ENCODE results near the gene PPP2R5B. TPM values are rescaled to one million over a fixed set of nuclear protein-coding genes. Genes with fewer than 3 reads are reported as not detected.

PPP2R5B gene
- total RNA-seq, 1 experiment from 2014 or later = 7.4 TPM

DNA sequence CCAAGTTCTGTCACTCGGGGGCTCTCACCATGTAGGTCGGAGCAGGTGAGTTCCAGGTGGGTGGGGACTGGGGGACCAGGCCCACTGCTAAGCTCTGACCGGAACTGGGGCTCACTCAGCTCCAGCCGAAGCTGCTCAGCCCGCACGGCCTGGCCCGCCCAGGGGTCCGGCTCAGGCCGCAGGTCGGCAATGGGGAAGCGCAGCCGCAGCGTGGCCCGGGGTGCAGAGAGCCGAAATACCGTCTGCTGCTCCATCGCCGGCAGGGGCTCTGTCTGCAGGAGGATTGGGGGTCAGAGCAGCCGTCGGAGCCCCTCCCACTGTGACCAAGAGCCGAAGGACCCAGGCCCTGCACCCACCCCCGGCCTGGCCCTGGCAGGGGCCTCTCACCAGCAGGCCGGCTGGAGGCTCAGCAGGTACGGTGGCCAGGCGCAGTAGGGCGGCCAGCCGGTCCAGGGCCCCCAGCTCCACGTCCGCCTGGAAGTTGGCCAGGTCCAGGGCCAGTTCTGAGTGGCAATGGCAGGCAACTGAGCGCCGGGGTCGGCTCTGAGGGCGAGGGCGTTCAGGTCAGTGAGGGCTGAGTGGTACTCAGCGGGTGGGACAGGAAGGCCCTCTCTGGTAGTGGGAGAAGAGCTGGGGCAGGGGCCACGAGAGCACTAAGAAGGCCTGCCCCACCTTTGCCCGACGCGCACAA is 14.7 kb upstream of the PPP2R5B start:
- POLR2A ChIA-PET = no interaction called here
- Mint-ChIP-seq H3K27me3 (ENCODE audit: insufficient read depth, unreplicated experiment) (no peaks in the 10 kb centered on the region), H3K4me3 (ENCODE audit: unreplicated experiment) (no peak overlapping the region), H3K36me3 (ENCODE audit: insufficient read depth, unreplicated experiment) (peaks cover 32% of the 10 kb centered on the region), H3K27ac (ENCODE audit: unreplicated experiment) (no peak overlapping the region), H3K4me1 (ENCODE audit: low read depth, unreplicated experiment) (no peaks in the 10 kb centered on the region), H3K9me3 (ENCODE audit: unreplicated experiment) (no peaks in the 10 kb centered on the region)
- CTCF ChIA-PET = no interaction called here
- no peak overlapping the region for H3K4me3 ChIP-seq (ENCODE audit: low read depth, low read length)
- no peaks in the 10 kb centered on the region for H3K27me3 ChIP-seq (replicated peaks; ENCODE audit: control insufficient read depth, insufficient read depth, low read length)
- H3K4me1 ChIP-seq = no peaks in the 10 kb centered on the region
- TF ChIP-seq, protein P1, sequence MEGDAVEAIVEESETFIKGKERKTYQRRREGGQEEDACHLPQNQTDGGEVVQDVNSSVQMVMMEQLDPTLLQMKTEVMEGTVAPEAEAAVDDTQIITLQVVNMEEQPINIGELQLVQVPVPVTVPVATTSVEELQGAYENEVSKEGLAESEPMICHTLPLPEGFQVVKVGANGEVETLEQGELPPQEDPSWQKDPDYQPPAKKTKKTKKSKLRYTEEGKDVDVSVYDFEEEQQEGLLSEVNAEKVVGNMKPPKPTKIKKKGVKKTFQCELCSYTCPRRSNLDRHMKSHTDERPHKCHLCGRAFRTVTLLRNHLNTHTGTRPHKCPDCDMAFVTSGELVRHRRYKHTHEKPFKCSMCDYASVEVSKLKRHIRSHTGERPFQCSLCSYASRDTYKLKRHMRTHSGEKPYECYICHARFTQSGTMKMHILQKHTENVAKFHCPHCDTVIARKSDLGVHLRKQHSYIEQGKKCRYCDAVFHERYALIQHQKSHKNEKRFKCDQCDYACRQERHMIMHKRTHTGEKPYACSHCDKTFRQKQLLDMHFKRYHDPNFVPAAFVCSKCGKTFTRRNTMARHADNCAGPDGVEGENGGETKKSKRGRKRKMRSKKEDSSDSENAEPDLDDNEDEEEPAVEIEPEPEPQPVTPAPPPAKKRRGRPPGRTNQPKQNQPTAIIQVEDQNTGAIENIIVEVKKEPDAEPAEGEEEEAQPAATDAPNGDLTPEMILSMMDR (IDR thresholded peaks at IDR 0.05; ENCODE audit: insufficient read depth in 1 of 2, low read depth in 1 of 2, low read length in 1 of 2, severe bottlenecking in 1 of 2, unreplicated experiment in 1 of 2) = no peak
- peaks cover 5% of the 10 kb centered on the region for H3K36me3 ChIP-seq (ENCODE audit: control insufficient read depth, insufficient read depth, low read length)
- H3K9me3 ChIP-seq = no peaks in the 10 kb centered on the region
- intact Hi-C loops (cut with micrococcal nuclease; ENCODE audit: unreplicated experiment) = no loop called here
- BruUV-seq (replicated peaks) = no TSS peak
- no peak for DNase-seq

GRCh38 chr11:64910451-64911093 is 13.9 kb upstream of the PPP2R5B start:
- intact Hi-C loops (cut with micrococcal nuclease; ENCODE audit: unreplicated experiment) = no loop called here
- Histone ChIP-seq H3K4me1 (no peaks in the 10 kb centered on the region; the same call in 1 of the 2 replicates), H3K9me3 (no peaks in the 10 kb centered on the region), H3K27me3 (replicated peaks; ENCODE audit: control insufficient read depth, insufficient read depth, low read length) (no peaks in the 10 kb centered on the region), H3K36me3 (ENCODE audit: control insufficient read depth, insufficient read depth, low read length) (peaks cover 5% of the 10 kb centered on the region), H3K4me3 (ENCODE audit: low read depth, low read length) (no peak overlapping the region)
- no peaks in the 10 kb centered on the region for H3K9me3 Mint-ChIP-seq (ENCODE audit: unreplicated experiment)
- TF ChIP-seq, protein P1 (IDR thresholded peaks at IDR 0.05; ENCODE audit: insufficient read depth in 1 of 2, low read depth in 1 of 2, low read length in 1 of 2, severe bottlenecking in 1 of 2, unreplicated experiment in 1 of 2) = no peak
- no peaks in the 10 kb centered on the region for H3K27me3 Mint-ChIP-seq (ENCODE audit: insufficient read depth, unreplicated experiment)
- no peak for DNase-seq
- H3K4me1 Mint-ChIP-seq (ENCODE audit: low read depth, unreplicated experiment) = no peaks in the 10 kb centered on the region
- H3K4me3 Mint-ChIP-seq (ENCODE audit: unreplicated experiment) = no peak overlapping the region
- no TSS peak for BruUV-seq (replicated peaks)
- CTCF ChIA-PET = no interaction called here
- H3K36me3 Mint-ChIP-seq (ENCODE audit: insufficient read depth, unreplicated experiment) = peaks cover 26% of the 10 kb centered on the region
- H3K27ac Mint-ChIP-seq (ENCODE audit: unreplicated experiment) = no peak overlapping the region
- POLR2A ChIA-PET = no interaction called here

DNA sequence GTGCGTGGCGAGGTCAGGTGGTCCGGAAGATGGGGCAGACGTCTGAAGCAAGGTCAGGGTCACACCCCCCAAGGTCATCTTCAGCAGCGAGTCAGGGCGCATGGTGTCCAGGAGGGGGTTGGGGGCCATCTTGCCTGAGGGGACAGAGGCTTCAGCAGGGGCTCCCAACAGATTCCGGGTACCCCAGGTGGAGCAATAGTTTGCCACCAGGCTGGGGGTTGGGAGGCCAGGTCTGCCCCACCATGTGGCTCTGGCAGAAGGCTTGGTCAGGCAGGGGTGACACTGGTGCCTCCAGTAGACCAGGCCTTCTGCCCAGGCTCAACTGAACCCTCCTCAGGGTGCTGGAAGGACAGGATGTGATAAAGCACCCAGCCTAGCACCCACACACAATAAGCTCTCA is 13.3 kb upstream of the PPP2R5B start:
- ChIA-PET POLR2A (no interaction called here), CTCF (no interaction called here)
- no TSS peak for BruUV-seq (replicated peaks)
- no peaks in the 10 kb centered on the region for H3K9me3 Mint-ChIP-seq (ENCODE audit: unreplicated experiment)
- H3K9me3 ChIP-seq = no peaks in the 10 kb centered on the region
- intact Hi-C loops (cut with micrococcal nuclease; ENCODE audit: unreplicated experiment) = no loop called here
- H3K27me3 ChIP-seq (replicated peaks; ENCODE audit: control insufficient read depth, insufficient read depth, low read length) = no peaks in the 10 kb centered on the region
- H3K27ac Mint-ChIP-seq (ENCODE audit: unreplicated experiment) = no peak overlapping the region
- no peaks in the 10 kb centered on the region; the same call in none of the 2 replicates for H3K4me1 ChIP-seq
- TF ChIP-seq, protein P1 (IDR thresholded peaks at IDR 0.05; ENCODE audit: insufficient read depth in 1 of 2, low read depth in 1 of 2, low read length in 1 of 2, severe bottlenecking in 1 of 2, unreplicated experiment in 1 of 2) = no peak
- H3K4me3 Mint-ChIP-seq (ENCODE audit: unreplicated experiment) = no peak overlapping the region
- no peaks in the 10 kb centered on the region for H3K27me3 Mint-ChIP-seq (ENCODE audit: insufficient read depth, unreplicated experiment)
- H3K36me3 Mint-ChIP-seq (ENCODE audit: insufficient read depth, unreplicated experiment) = peaks cover 26% of the 10 kb centered on the region
- no peaks in the 10 kb centered on the region for H3K4me1 Mint-ChIP-seq (ENCODE audit: low read depth, unreplicated experiment)
- H3K4me3 ChIP-seq (ENCODE audit: low read depth, low read length) = no peak overlapping the region
- DNase-seq = no peak
- H3K36me3 ChIP-seq (ENCODE audit: control insufficient read depth, insufficient read depth, low read length) = peaks cover 5% of the 10 kb centered on the region

Data from Caco-2 (cell line).